HG03457 (cell line): Measurements from ENCODE around the gene TMEM200A.
"Not testable (repeated sequence)": the region's sequence is repeated elsewhere in the genome, so short reads cannot be mapped to it uniquely, and the experiment has no call there.

Experiments
- ATAC-seq: cut with Tn5 transposase; IDR thresholded peaks from one replicate; pipeline ENCODE4 v1.9.1; 2021; ENCODE audit warnings: moderate number of reproducible peaks; ENCODE audit not compliant: unreplicated experiment

Gene TMEM200A

GRCh38 chr6:130365166-130366106 lies at the start of gene TMEM200A:
Gene TMEM200A (plus strand): TSS chr6:130366017. CDS start chr6:130440423, 74,406 bp downstream.
- ATAC-seq = no peak

- no peak for ATAC-seq
Observed at GRCh38 chr6:130320908-130321307, 44.9 kb upstream of the TMEM200A start.

- no peak for ATAC-seq
Observed at GRCh38 chr6:130322673-130323268, 43.0 kb upstream of the TMEM200A start.

GRCh38 chr6:130324657-130325056 lies 41.2 kb upstream of the TMEM200A start:
- ATAC-seq = no peak

- no peak for ATAC-seq
Observed at GRCh38 chr6:130326496-130326895, 39.3 kb upstream of the TMEM200A start.

GRCh38 chr6:130337534-130337933 lies 28.3 kb upstream of the TMEM200A start:
- no peak for ATAC-seq

GRCh38 chr6:130346324-130346723 lies 19.5 kb upstream of the TMEM200A start:
- ATAC-seq = not testable (repeated sequence)

GRCh38 chr6:130354322-130354721 lies 11.5 kb upstream of the TMEM200A start:
- no peak for ATAC-seq

GRCh38 chr6:130355572-130355971 lies 10.2 kb upstream of the TMEM200A start:
- ATAC-seq = no peak

- ATAC-seq = no peak
Observed at GRCh38 chr6:130357436-130357835, 8.4 kb upstream of the TMEM200A start.

- no peak for ATAC-seq
Observed at GRCh38 chr6:130359736-130360135, 6.1 kb upstream of the TMEM200A start.

GRCh38 chr6:130362128-130362527 lies 3.7 kb upstream of the TMEM200A start:
- ATAC-seq = no peak

GRCh38 chr6:130364224-130364780 lies 1.5 kb upstream of the TMEM200A start:
- no peak for ATAC-seq

GRCh38 chr6:130366107-130367005 lies 539 bp downstream of the TMEM200A start:
- ATAC-seq = no peak

- no peak for ATAC-seq
Observed at GRCh38 chr6:130367767-130368166, 1.9 kb downstream of the TMEM200A start.

GRCh38 chr6:130368576-130368975 lies 2.8 kb downstream of the TMEM200A start:
- ATAC-seq = no peak

- ATAC-seq = no peak
Observed at GRCh38 chr6:130369831-130370230, 4.0 kb downstream of the TMEM200A start.

- ATAC-seq = no peak
Observed at GRCh38 chr6:130371921-130372420, 6.2 kb downstream of the TMEM200A start.

- ATAC-seq = no peak
Observed at GRCh38 chr6:130372786-130373185, 7.0 kb downstream of the TMEM200A start.

- no peak for ATAC-seq
Observed at GRCh38 chr6:130373992-130374391, 8.2 kb downstream of the TMEM200A start.

GRCh38 chr6:130376936-130377335 lies 11.1 kb downstream of the TMEM200A start:
- no peak for ATAC-seq
